Urinary bladder (tissue), 4 donors: ENCODE data around the gene AMPH. TPM values are rescaled to one million over a fixed set of nuclear protein-coding genes. Genes with fewer than 3 reads are reported as not detected.

Experiments
- DNase-seq: peaks from one replicate; pipeline ENCODE4 v3.0.0-alpha.2; 2015; ENCODE audit errors: extremely low spot score
- H3K27ac ChIP-seq: one replicate; pipeline ENCODE4 v1.5.1; 2013; ENCODE audit warnings: low read depth, mild to moderate bottlenecking, moderate library complexity
- H3K36me3 ChIP-seq: one replicate; pipeline ENCODE4 v1.6.1; 2013; ENCODE audit warnings: mild to moderate bottlenecking, moderate library complexity; ENCODE audit not compliant: insufficient read depth
- H3K4me1 ChIP-seq: one replicate; pipeline ENCODE4 v1.6.1; 2013; ENCODE audit warnings: mild to moderate bottlenecking, moderate library complexity; ENCODE audit not compliant: insufficient read depth
- H3K4me3 ChIP-seq: one replicate; pipeline ENCODE4 v1.5.1; 2013; ENCODE audit warnings: low read depth, low read length
- WGBS: extraction: QIAGEN DNeasy Blood & Tissue Kit; methylation state at CpG from one replicate; pipeline ENCODE4 v1.1.7; 2013; 5-methylcytosine and 5-hydroxymethylcytosine counted together
- polyA plus RNA-seq: library from polyadenylated mRNA; stranded (reverse); fragments of 200-250 nt; gene quantifications from one replicate; pipeline ENCODE4 v1.2.3, GENCODE V29; 2013
- total RNA-seq: library from RNA; depleted of rRNA; stranded (reverse); fragments of >200 nt; gene quantifications from one replicate; pipeline ENCODE4 v1.2.3, GENCODE V29; 2014
- donor health status: healthy with polysubstance abuse.
- donor health status: healthy.

AMPH gene
- total and polyA plus RNA-seq, 2 donors = 5.0 to 15.3 TPM

DNA sequence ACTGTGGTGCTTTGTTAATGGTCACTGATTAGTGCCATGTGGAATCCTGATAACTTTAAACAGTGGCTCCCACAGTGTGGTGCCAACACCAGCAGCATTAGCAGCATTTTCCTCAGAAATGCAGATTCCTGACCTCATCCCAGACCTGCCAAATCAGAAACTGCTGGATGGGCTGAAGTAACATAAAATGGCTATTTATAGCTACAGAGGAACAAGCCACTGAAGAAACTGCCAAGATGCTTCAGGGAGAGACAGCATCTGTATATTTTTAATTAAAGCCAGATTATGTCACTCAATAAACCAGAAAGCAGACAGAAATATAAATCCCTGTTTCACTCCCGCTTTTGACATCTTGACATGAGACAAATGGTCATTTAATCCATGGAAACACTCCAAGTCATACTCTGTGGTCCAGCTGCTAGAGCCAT lies 178.5 kb downstream of the AMPH start:
- H3K27ac ChIP-seq = no peak overlapping the region
- no peak for DNase-seq
- WGBS = 23% methylated on average over 1 of the region's 1 CpG
- H3K4me3 ChIP-seq = no peak overlapping the region
- no peaks in the 10 kb centered on the region for H3K36me3 ChIP-seq
- H3K4me1 ChIP-seq = no peaks in the 10 kb centered on the region

DNA sequence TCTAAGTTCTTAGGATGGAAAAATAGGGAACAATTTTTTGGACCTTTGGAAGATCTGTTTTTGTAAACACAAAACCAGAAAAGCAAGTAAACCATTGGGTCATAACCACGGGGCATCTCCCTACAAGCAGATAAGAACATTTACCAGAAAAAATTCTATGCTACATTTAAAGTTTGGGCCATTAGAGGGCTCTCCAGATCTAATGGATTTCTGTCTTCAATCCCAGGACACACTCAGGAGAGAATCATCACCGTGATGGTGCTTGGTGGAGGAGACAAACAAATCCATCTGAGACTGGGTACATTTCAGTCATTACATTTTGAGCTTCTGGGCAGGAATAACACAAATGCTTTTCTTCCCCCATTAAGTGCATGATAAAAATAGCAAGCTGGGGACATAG lies 179.3 kb downstream of the AMPH start:
- Histone ChIP-seq H3K4me3 (no peak overlapping the region), H3K4me1 (no peaks in the 10 kb centered on the region), H3K36me3 (no peaks in the 10 kb centered on the region), H3K27ac (no peak overlapping the region)
- WGBS = 10% methylated on average over 2 of the region's 2 CpGs
- no peak for DNase-seq

DNA sequence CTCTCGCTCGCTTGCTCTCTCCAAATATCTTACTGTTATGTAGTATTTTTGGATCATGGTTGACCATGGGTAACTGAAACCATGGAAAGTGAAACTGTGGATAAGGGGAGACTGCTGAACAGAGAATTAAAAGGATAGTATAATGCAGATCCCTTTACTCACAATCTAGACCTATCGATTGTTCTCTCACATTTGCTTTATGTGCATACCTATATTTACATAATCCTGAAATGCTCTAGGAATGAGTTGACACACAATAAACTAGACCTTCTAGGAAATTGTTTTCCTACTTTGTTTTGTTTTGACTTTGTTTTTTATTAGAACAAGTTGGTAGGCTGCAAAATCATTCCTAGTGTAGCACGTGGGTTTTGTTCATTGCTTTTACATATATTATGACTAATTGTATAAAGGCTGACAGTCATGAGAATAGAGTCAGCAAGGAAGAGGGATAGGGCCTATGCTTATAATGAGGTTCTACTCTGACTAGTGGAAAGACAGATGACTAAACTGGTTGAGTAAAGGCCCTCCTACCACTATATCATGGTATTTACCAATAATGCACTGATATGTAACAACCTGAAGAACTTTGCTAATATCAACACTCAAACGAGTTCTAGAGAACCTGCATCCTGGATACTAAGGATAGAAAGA lies 182.5 kb downstream of the AMPH start:
- Histone ChIP-seq H3K4me1 (no peaks in the 10 kb centered on the region), H3K36me3 (no peaks in the 10 kb centered on the region), H3K27ac (no peak overlapping the region), H3K4me3 (no peak overlapping the region)
- 86% methylated on average over 5 of the region's 5 CpGs for WGBS
- DNase-seq = no peak

DNA sequence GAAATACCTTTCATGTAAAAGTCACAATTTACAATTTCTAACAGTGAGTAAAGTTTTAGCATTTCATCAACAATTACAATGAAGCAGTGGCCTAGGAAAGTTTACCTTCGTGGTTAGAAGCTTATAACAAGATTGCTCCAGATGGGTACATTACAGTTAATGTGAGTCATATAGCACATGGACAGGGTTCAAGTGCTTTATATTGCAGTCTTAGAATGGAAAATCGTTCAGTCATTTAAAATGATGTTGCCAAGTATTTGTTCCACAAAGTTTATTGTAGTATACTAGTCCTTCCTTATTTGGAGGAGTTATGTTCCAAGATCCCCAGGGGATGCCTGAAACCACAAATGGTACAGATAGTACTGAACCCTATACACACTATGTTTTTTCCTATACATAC lies 183.1 kb downstream of the AMPH start:
- Histone ChIP-seq H3K36me3 (no peaks in the 10 kb centered on the region), H3K4me1 (no peaks in the 10 kb centered on the region), H3K27ac (no peak overlapping the region), H3K4me3 (no peak overlapping the region)
- no peak for DNase-seq
- WGBS = 35% methylated on average over 2 of the region's 2 CpGs

DNA sequence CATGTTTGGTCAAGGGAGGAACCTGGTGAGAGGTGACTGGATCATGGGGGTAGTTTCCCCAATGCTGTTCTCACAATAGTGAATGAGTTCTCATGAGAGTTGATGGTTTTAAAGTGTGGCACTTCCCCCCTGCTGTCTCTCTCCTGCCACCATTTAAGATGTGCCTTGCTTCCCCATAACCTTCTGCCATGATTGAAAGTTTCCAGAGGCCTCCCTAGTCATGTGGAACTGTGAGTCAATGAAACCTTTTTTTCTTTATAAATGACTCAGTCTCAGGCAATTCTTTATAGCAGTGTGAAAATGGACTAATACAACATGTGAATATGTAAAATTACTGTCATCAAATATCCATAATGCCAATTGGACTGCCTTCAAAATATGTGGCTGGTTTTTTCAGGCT lies 192.2 kb downstream of the AMPH start:
- H3K36me3 ChIP-seq = no peaks in the 10 kb centered on the region
- no peak overlapping the region for H3K27ac ChIP-seq
- H3K4me1 ChIP-seq = no peaks in the 10 kb centered on the region
- no peak overlapping the region for H3K4me3 ChIP-seq
- DNase-seq = no peak

DNA sequence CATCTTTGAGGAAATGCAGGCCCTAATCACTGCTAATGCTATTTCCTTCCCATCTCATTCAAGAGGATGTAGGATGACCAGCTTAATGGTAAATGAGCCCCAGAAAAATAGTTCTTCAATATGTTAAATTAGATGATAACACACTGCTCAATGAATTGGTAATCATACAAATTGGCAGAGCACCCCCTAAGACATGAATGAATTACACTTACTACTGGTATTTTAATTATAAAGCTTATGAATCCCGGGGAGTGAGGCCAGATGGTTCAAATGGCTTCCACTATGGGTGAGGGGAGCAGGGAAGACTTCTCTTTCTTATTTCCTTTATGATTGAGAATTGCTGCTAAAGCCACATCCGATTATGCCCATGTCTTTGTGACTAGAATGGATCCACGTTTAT lies 198.5 kb downstream of the AMPH start:
- DNase-seq = no peak
- no peaks in the 10 kb centered on the region for H3K4me1 ChIP-seq
- H3K36me3 ChIP-seq = no peaks in the 10 kb centered on the region
- WGBS = 93% methylated on average over 3 of the region's 3 CpGs
- H3K27ac ChIP-seq = no peak overlapping the region
- no peak overlapping the region for H3K4me3 ChIP-seq

DNA sequence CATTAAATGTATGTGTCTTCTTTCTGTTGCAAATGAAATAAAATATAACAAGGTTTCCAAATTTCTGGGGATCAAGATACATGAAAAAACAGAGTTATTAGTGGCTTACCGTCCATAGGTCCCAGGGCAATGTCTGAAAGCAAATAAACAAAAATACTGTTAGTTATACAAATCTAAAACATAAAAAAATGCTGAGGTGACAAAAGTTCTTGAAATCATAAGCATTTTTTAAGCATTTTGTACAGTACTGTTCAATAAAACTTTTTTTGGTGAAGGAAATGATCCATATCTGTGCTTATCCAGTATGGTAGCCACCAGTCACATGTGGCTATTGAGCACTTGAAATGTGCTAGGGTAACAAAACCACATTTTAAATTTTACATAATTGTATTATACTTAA lies 199.1 kb downstream of the AMPH start:
- H3K4me3 ChIP-seq = no peak overlapping the region
- H3K4me1 ChIP-seq = no peaks in the 10 kb centered on the region
- WGBS = 94% methylated on average over 1 of the region's 1 CpG
- no peak overlapping the region for H3K27ac ChIP-seq
- H3K36me3 ChIP-seq = no peaks in the 10 kb centered on the region
- no peak for DNase-seq

DNA sequence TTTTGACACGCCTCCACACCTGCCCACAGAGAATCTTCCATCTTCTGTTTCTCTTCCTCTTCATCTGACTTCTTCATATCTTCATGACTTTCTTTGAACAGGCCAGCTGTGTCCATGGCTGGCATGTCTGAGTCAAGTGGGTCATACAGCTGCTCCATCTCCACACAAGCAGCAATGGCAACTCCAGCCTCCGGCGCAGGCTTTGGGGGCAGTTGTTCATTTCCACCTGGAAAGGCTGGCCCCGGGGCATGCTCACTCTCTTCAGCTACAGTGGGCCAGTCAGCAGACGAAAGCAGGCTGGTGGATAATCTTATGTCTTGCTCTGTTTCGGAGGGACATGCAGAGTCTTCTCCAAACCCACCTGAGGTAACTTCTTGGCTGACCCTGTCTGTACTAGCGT lies 202.1 kb downstream of the AMPH start:
- Histone ChIP-seq H3K27ac (no peak overlapping the region), H3K4me1 (no peaks in the 10 kb centered on the region), H3K4me3 (no peak overlapping the region), H3K36me3 (no peaks in the 10 kb centered on the region)
- DNase-seq = no peak
- WGBS = 97% methylated on average over 7 of the region's 7 CpGs

DNA sequence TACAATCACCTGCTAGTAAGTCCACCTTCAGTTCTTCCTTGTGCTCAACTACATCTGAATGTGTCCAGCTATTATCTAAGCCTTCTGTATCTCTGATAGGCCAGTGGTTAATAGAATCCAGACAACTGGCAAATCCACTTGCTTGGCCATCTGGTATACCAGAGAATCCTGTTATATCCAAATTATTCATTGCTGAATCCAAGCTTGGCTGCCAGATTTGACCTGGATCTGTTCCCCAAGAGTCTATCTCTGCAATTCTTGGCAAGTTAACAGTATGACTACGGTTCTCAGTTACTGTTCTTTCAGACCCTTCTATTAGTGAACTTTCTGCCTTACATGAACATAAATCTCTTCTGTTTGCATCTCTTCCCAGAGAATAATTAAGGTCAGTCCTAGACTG lies 203.1 kb downstream of the AMPH start:
- no peaks in the 10 kb centered on the region for H3K4me1 ChIP-seq
- no peak overlapping the region for H3K27ac ChIP-seq
- no peaks in the 10 kb centered on the region for H3K36me3 ChIP-seq
- 35% methylated on average over 1 of the region's 1 CpG for WGBS
- DNase-seq = peak; percentile 10
- H3K4me3 ChIP-seq = no peak overlapping the region

DNA sequence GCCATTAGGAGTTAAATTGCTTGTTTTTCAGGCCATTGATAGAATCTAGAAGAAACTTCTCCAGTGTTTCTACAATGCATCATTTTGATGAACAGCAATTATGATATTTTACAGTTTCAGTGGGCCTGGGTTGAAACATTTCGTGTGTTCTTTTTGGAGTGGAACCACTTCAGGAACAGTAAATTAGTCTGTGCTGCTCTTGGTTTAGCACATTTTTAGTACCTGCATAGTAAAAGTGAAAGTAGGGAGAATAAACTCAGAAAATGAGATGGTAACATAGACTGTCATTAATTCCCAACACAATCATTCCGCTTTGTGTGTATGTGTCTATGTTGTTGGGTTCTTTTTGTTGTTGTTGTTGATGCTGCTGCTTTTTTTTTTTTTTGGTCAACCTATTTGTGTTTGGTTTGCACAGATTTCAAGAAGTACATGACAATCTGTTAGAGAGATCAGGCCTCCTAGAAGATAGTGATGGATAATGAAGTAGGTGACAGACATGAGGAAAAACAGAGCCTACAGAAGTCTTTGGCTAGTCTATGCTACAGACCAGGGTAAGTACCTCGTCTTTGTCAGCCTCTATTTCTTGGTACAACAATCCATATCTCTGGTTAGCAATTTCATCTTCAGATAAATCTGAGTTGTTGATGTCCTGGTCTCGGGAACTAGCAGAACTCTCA lies 203.8 kb downstream of the AMPH start:
- no peaks in the 10 kb centered on the region for H3K4me1 ChIP-seq
- no peak overlapping the region for H3K4me3 ChIP-seq
- DNase-seq = no peak
- H3K36me3 ChIP-seq = no peaks in the 10 kb centered on the region
- WGBS = 51% methylated on average over 4 of the region's 4 CpGs
- no peak overlapping the region for H3K27ac ChIP-seq

DNA sequence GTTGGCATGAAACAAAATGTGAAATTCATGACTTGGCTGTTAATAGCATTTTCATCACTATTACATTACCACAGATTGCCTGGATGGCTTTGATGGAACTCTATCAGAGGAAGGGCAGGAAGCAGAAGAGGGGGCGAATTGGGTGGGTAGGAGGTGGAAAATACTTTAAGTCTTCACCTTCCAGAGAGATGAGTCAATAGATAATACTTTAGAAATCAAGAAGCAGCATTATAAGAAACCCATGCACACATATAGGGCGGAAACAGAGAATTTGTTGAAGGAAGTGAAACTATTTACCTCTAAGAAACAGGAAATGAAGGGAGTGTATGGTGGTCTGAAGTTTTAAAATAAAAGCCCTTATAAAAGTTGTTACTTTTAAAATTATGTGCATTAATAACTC lies 205.7 kb downstream of the AMPH start:
- Histone ChIP-seq H3K4me3 (no peak overlapping the region), H3K4me1 (no peaks in the 10 kb centered on the region), H3K27ac (no peak overlapping the region), H3K36me3 (no peaks in the 10 kb centered on the region)
- 87% methylated on average over 2 of the region's 2 CpGs for WGBS
- DNase-seq = no peak

DNA sequence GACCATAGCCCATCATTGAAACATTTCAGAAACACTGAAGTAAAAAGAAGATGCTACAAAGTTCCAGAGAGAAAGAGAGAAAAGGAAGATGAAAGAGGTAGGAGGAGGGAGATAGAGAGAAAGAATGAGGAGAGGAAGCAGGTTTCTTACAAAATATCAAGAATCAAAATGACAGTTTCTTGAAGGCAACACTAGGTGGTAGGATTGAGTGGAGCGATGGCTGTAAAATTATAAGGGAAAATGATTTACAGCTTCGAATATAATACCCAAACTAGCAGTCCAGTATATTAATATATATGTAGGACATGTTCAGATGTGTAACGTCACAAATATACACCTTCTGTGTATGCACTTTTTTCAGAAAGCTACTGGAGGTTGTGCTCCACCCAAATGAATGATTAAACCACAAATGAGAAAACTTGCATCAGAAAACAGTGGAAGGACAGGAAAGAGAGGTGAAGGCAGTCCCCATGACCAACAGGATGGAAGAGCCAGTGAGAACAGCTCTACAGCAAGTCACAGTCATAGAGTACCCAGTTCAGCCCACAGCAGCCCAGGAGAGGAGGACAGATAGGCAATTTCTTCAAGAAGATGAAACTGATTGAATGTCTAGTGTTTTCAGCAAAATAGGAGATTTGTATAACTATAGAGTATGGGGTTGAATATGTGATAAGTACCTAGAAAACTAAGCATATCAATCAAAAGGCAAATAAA lies 206.3 kb downstream of the AMPH start:
- H3K4me3 ChIP-seq = no peak overlapping the region
- WGBS = 89% methylated on average over 3 of the region's 3 CpGs

DNA sequence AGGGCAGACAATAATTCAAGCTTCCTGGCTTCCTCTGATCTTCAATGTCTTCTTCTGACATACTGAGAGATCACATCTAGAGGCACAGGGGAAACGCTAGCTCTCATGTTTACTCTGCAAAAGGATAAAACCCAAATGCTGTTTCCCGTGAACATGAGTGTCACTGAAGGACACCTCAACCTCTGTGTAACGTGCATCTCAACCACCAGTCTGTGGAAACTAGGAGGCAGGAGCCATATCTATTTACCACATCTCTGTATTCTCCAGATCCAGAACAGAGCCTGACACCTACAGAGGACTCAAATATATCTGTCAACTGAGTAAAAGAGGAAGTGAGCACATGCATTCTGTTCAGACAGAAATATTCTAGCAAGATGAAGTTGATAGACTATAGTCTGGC lies 217.4 kb downstream of the AMPH start:
- H3K4me3 ChIP-seq = no peak overlapping the region
- H3K36me3 ChIP-seq = no peaks in the 10 kb centered on the region
- no peak for DNase-seq
- 75% methylated on average over 3 of the region's 3 CpGs for WGBS
- H3K27ac ChIP-seq = no peak overlapping the region
- H3K4me1 ChIP-seq = no peaks in the 10 kb centered on the region

More for the DNA sequence above, 206.3 kb downstream of the AMPH start:
- H3K4me1 ChIP-seq = no peaks in the 10 kb centered on the region
- no peaks in the 10 kb centered on the region for H3K36me3 ChIP-seq
- H3K27ac ChIP-seq = no peak overlapping the region
- no peak for DNase-seq

DNA sequence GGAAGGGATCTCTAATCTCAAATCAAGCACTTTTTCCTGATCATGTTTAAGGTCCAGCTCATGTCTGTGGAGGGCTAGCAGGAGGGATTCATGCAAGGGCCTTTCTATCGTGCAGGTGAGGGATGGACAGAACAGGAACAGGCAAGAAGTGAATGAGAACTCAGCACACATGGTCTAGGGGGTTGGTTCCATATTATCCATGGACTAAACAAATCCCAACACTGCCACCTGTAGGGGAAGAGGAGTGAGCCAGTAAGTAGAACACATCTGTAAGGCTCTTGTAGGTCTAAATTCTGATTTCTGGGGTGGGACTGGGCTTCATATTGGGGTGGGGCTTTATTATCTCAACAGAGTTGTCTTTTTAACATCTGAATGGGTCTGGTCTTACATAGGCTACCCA lies 219.8 kb downstream of the AMPH start:
- DNase-seq = no peak
- WGBS = 86% methylated on average over 1 of the region's 1 CpG
- no peak overlapping the region for H3K27ac ChIP-seq

More for the DNA sequence above, 219.8 kb downstream of the AMPH start:
- no peaks in the 10 kb centered on the region for H3K4me1 ChIP-seq
- H3K36me3 ChIP-seq = no peaks in the 10 kb centered on the region
- H3K4me3 ChIP-seq = no peak overlapping the region
